GM23248 (cell line): ENCODE results near the gene CFAP54.

Source experiments
- EZH2 ChIP-seq: fragments of 200-600 bp; sonication (generic); IDR thresholded peaks from 2 replicates; pipeline ENCODE4 v1.6.1; 2018; ENCODE audit warnings: antibody characterized with exemption, mild to moderate bottlenecking; ENCODE audit not compliant: insufficient read depth, poor library complexity, severe bottlenecking
- EZH2phosphoT487 ChIP-seq: fragments of 200-600 bp; sonication (generic); IDR thresholded peaks from 2 replicates; pipeline ENCODE4 v1.6.1; 2018; ENCODE audit warnings: antibody characterized with exemption, moderate library complexity, mild to moderate bottlenecking, low read depth; ENCODE audit not compliant: insufficient read depth

DNA sequence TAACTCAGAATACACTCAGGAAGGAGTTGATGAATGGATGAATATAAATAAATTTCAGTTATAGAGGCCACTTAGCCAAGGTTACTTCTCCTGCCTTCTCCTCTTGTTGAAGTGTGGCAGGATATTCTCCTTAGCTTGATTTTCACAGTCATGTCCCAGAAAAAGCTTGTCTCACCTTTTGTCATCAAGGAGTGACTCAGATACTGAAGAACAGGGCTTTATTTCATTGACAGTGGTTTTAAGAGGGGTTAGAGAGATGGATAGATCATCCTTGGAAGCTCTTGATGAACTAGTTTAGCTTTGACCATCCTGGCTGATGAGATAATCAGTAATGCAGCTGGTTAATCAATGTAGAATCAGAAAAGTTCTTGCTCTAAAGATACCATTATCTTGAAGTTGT lies 35.0 kb upstream of the CFAP54 start:
- TF ChIP-seq EZH2phosphoT487 (no peak), EZH2 (no peak)
